HEK293 (cell line): ENCODE data around the gene SH3BGRL3.
A peak's percentile ranks its signal among the peaks of the same experiment; 100 is the strongest.

Source experiments
- CTCF ChIA-PET: fragments of 350-600 bp; formaldehyde crosslinking; extraction: SDS; loops from one replicate; lab custom pipeline; 2021; ENCODE audit warnings: antibody characterized with exemption; lab: Yijun Ruan, JAX
- POLR2A ChIA-PET: fragments of 300-600 bp; formaldehyde crosslinking; extraction: SDS; loops from one replicate; lab custom pipeline; 2020; ENCODE audit warnings: antibody characterized with exemption, inconsistent platforms; lab: Yijun Ruan, JAX
- H3K27ac ChIP-seq: fragments of 200-500 bp; sonication (Bioruptor generic); 2 replicates; pipeline ENCODE4 v1.5.1; 2014; ENCODE audit warnings: low read depth, low read length, control low read depth, inconsistent platforms; ENCODE audit errors: extremely low read depth
- H3K36me3 ChIP-seq, 2 experiments: fragments of 200-500 bp in 1 of 2; sonication (Bioruptor generic) in 1 of 2; 1 replicate in 1 of 2; 2 replicates in 1 of 2; pipeline ENCODE4 v1.5.1; 2014 to 2017; ENCODE audit warnings: inconsistent platforms in 2 of 2, low read length in 2 of 2; ENCODE audit not compliant: control insufficient read depth in 2 of 2, insufficient read depth in 1 of 2
- H3K4me1 ChIP-seq: fragments of 200-500 bp; sonication (Bioruptor generic); 2 replicates; pipeline ENCODE4 v1.5.1; 2014; ENCODE audit warnings: mild to moderate bottlenecking, low read length, inconsistent platforms; ENCODE audit not compliant: control insufficient read depth, insufficient read depth
- H3K4me3 ChIP-seq: 2 replicates; pipeline ENCODE4 v1.5.1; 2011; ENCODE audit warnings: low read depth, mild to moderate bottlenecking, control low read depth, low read length, moderate library complexity
- H3K9me3 ChIP-seq: fragments of 200-500 bp; sonication (Bioruptor generic); 2 replicates; pipeline ENCODE4 v1.5.1; 2014; ENCODE audit warnings: low read depth, low read length, inconsistent platforms; ENCODE audit not compliant: control insufficient read depth, insufficient read depth
- EGR2 ChIP-seq: fragments of 450-650 bp; formaldehyde crosslinking; IDR thresholded peaks from 2 replicates; pipeline ENCODE4 v1.5.1; 2016; ENCODE audit warnings: low read depth, missing biosample characterization, missing genetic modification characterization
- KLF1 ChIP-seq: fragments of 450-650 bp; formaldehyde crosslinking; IDR thresholded peaks from 2 replicates; pipeline ENCODE4 v1.5.1; 2016; ENCODE audit warnings: missing biosample characterization, missing genetic modification characterization
- YY1 ChIP-seq: fragments of 450-650 bp; formaldehyde crosslinking; IDR thresholded peaks from 2 replicates; pipeline ENCODE4 v1.5.1; 2018; ENCODE audit warnings: missing biosample characterization, missing genetic modification characterization
- ZIC2 ChIP-seq: fragments of 450-650 bp; formaldehyde crosslinking; IDR thresholded peaks from 2 replicates; pipeline ENCODE4 v1.5.1; 2016; ENCODE audit warnings: missing biosample characterization, missing genetic modification characterization
- ZNF146 ChIP-seq: fragments of 450-650 bp; formaldehyde crosslinking; IDR thresholded peaks from 2 replicates; pipeline ENCODE4 v1.5.1; 2016; ENCODE audit warnings: missing biosample characterization, missing genetic modification characterization
- ZNF548 ChIP-seq: fragments of 450-650 bp; formaldehyde crosslinking; IDR thresholded peaks from 2 replicates; pipeline ENCODE4 v1.5.1; 2016; ENCODE audit warnings: missing biosample characterization, missing genetic modification characterization
- ZNF660 ChIP-seq: fragments of 450-650 bp; IDR thresholded peaks from 2 replicates; pipeline ENCODE4 v1.5.1; 2018; ENCODE audit warnings: missing biosample characterization, mild to moderate bottlenecking, missing genetic modification characterization
- ZNF785 ChIP-seq: fragments of 450-650 bp; formaldehyde crosslinking; IDR thresholded peaks from 2 replicates; pipeline ENCODE4 v1.5.1; 2016; ENCODE audit warnings: missing biosample characterization, missing genetic modification characterization
- TF ChIP-seq, protein P1 (sequence below): fragments of 450-650 bp; IDR thresholded peaks from 2 replicates; pipeline ENCODE4 v1.5.1; 2018; ENCODE audit warnings: missing biosample characterization, mild to moderate bottlenecking, missing genetic modification characterization
- TF ChIP-seq, protein P2 (sequence below): fragments of 450-650 bp; formaldehyde crosslinking; IDR thresholded peaks from 2 replicates; pipeline ENCODE4 v1.5.1; 2016; ENCODE audit warnings: missing biosample characterization, missing genetic modification characterization, low read depth
- TF ChIP-seq, protein P3 (sequence below): fragments of 450-650 bp; formaldehyde crosslinking; conservative IDR thresholded peaks from 2 replicates; pipeline ENCODE4 v1.5.1; 2016; ENCODE audit warnings: low read depth, missing biosample characterization, missing genetic modification characterization

Gene SH3BGRL3

DNA sequence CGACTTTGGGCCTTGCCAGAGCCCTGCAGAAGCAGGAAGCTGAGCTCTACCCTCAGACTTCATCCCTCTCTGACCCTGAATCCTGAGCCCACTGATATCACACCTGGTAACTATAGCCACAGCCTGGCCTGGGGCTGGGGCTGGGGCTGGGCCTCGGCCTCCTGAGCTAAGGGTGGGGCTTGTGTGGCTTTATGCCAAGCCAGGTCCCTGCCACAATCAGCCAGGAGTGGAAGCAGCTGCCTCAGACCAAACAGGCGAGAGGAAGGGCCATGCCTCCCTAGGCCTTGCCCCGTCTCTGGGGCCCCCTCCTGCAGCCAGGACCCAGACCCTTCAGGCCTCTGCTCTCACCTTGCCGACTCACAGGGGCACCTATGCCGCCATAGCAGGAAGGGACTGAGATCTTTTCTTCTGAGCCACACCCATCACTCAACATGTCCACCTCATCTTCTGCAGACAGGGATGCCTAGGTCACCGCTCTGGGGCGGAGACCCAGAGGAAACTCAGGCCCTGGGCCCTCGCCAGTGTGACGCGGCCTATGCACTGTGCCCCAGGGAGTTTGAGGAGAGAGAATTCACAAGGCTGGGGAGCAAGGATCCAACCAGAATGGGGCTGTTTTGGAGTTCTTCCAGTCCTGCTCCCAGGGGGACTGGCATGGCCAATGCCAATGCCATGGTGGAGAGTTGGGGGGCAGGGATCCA, 20.8 kb downstream of the SH3BGRL3 start:
- no peak overlapping the region for H3K27ac ChIP-seq
- TF ChIP-seq, protein P1, sequence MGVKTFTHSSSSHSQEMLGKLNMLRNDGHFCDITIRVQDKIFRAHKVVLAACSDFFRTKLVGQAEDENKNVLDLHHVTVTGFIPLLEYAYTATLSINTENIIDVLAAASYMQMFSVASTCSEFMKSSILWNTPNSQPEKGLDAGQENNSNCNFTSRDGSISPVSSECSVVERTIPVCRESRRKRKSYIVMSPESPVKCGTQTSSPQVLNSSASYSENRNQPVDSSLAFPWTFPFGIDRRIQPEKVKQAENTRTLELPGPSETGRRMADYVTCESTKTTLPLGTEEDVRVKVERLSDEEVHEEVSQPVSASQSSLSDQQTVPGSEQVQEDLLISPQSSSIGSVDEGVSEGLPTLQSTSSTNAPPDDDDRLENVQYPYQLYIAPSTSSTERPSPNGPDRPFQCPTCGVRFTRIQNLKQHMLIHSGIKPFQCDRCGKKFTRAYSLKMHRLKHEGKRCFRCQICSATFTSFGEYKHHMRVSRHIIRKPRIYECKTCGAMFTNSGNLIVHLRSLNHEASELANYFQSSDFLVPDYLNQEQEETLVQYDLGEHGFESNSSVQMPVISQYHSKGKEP (tag by site-specific recombination), result no peak
- TF ChIP-seq KLF1 (tag by site-specific recombination) (0 out of 2 replicates have a peak, but pooled peaks have one; percentile 31), ZNF548 (tag by site-specific recombination) (no peak)
- TF ChIP-seq, all 188 proteins: peak for 1
- peaks cover 0 to 23% of the 10 kb centered on the region in 2 experiments; a peak in 1 of 3 replicates for H3K36me3 ChIP-seq
- no peaks in the 10 kb centered on the region for H3K9me3 ChIP-seq
- H3K4me3 ChIP-seq, result no peak overlapping the region
- ChIA-PET CTCF (interaction anchor here (1.8 to 4.7 kb wide), 3 partner anchors 12 to 21 kb away, joined by 4 to 32 read pairs (median 4); no protein-coding TSS in a partner anchor), POLR2A (interaction anchor here (0.6 to 1.6 kb wide), 3 partner anchors 9 to 16 kb away, joined by 3 to 5 read pairs (median 5); no protein-coding TSS in a partner anchor)
- no peaks in the 10 kb centered on the region for H3K4me1 ChIP-seq

DNA sequence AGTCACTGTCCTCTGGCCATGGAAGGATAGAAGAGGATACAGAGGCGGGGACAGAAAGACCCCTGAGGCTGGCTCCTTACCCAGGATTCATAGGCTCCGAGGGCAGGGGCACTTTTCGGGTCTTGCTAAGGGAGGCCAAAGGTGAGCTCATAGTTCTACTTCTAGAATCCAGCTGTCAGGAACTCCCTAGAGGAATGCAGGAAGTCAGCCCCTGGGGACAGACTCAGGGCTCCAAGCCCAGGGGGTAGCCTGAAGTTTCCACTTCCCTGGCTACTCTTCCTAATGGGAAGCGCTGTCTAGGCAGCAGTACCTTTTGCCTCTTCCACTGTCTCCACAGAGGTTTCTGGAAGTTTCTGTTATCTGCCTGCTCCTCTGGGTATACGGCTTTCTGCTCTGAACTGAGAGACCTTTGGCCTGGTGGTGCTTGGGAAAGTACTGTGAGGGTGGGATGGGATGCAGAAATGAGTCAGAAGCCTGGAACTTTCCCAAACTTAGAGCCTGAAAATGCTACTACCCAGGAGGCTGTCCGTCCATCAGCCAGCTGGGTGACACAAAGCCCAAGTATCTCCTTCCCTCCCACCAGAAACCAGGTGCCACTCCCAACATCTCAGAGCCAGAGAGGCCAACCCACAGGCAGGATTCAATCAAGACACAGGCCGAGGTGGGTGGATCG, 23.0 kb downstream of the SH3BGRL3 start:
- Histone ChIP-seq H3K9me3 (no peaks in the 10 kb centered on the region), H3K27ac (no peak overlapping the region), H3K36me3 (peaks cover 0 to 4% of the 10 kb centered on the region in 2 experiments; a peak in 1 of 3 replicates), H3K4me3 (no peak overlapping the region), H3K4me1 (no peaks in the 10 kb centered on the region)
- CTCF ChIA-PET, result interaction anchor here (0.8 to 1.2 kb wide), 3 partner anchors 14 to 19 kb away, joined by 3 to 7 read pairs (median 4); no protein-coding TSS in a partner anchor
- TF ChIP-seq ZNF146 (tag by site-specific recombination) (no peak), ZNF660 (no peak), EGR2 (peak; percentile 34; the same call in 1 of the 2 replicates), ZIC2 (tag by site-specific recombination) (peak; percentile 37; the same call in 1 of the 2 replicates), ZNF785 (tag by site-specific recombination) (no peak), YY1 (tag by site-specific recombination) (no peak)
- TF ChIP-seq, protein P2, sequence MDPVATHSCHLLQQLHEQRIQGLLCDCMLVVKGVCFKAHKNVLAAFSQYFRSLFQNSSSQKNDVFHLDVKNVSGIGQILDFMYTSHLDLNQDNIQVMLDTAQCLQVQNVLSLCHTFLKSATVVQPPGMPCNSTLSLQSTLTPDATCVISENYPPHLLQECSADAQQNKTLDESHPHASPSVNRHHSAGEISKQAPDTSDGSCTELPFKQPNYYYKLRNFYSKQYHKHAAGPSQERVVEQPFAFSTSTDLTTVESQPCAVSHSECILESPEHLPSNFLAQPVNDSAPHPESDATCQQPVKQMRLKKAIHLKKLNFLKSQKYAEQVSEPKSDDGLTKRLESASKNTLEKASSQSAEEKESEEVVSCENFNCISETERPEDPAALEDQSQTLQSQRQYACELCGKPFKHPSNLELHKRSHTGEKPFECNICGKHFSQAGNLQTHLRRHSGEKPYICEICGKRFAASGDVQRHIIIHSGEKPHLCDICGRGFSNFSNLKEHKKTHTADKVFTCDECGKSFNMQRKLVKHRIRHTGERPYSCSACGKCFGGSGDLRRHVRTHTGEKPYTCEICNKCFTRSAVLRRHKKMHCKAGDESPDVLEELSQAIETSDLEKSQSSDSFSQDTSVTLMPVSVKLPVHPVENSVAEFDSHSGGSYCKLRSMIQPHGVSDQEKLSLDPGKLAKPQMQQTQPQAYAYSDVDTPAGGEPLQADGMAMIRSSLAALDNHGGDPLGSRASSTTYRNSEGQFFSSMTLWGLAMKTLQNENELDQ (tag by site-specific recombination), result no peak
- TF ChIP-seq, protein P3, sequence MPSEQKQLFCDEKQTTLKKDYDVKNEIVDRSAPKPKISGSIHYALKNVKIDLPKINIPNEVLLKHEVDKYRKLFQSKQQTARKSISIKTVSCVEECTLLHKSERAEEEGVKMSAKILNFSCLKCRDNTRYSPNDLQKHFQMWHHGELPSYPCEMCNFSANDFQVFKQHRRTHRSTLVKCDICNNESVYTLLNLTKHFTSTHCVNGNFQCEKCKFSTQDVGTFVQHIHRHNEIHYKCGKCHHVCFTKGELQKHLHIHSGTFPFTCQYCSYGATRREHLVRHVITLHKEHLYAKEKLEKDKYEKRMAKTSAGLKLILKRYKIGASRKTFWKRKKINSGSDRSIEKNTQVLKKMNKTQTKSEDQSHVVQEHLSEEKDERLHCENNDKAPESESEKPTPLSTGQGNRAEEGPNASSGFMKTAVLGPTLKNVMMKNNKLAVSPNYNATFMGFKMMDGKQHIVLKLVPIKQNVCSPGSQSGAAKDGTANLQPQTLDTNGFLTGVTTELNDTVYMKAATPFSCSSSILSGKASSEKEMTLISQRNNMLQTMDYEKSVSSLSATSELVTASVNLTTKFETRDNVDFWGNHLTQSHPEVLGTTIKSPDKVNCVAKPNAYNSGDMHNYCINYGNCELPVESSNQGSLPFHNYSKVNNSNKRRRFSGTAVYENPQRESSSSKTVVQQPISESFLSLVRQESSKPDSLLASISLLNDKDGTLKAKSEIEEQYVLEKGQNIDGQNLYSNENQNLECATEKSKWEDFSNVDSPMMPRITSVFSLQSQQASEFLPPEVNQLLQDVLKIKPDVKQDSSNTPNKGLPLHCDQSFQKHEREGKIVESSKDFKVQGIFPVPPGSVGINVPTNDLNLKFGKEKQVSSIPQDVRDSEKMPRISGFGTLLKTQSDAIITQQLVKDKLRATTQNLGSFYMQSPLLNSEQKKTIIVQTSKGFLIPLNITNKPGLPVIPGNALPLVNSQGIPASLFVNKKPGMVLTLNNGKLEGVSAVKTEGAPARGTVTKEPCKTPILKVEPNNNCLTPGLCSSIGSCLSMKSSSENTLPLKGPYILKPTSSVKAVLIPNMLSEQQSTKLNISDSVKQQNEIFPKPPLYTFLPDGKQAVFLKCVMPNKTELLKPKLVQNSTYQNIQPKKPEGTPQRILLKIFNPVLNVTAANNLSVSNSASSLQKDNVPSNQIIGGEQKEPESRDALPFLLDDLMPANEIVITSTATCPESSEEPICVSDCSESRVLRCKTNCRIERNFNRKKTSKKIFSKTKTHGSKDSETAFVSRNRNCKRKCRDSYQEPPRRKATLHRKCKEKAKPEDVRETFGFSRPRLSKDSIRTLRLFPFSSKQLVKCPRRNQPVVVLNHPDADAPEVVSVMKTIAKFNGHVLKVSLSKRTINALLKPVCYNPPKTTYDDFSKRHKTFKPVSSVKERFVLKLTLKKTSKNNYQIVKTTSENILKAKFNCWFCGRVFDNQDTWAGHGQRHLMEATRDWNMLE, result no peak
- POLR2A ChIA-PET, result no interaction called here
